Left renal pelvis (tissue), 4 donors: ENCODE measurements around the gene SEC22C. TPM values are rescaled to one million over a fixed set of nuclear protein-coding genes. Genes with fewer than 3 reads are reported as not detected.

Source experiments
- DNase-seq, 4 donors: peaks; one replicate each; pipeline ENCODE4 v3.0.0-alpha.2; 2013; ENCODE audit warnings: low read depth in 4 of 4, low spot score in 3 of 4
- polyA plus RNA-seq, 4 donors: library from polyadenylated mRNA; unstranded; fragments of 120-200 nt; gene quantifications; one replicate each; pipeline ENCODE4 v1.2.1, GENCODE V29; 2013; ENCODE audit not compliant: insufficient read length in 4 of 4

The SEC22C gene
- polyA plus RNA-seq, 4 donors = 43.9 to 47.6 (median 45.9) TPM

DNA sequence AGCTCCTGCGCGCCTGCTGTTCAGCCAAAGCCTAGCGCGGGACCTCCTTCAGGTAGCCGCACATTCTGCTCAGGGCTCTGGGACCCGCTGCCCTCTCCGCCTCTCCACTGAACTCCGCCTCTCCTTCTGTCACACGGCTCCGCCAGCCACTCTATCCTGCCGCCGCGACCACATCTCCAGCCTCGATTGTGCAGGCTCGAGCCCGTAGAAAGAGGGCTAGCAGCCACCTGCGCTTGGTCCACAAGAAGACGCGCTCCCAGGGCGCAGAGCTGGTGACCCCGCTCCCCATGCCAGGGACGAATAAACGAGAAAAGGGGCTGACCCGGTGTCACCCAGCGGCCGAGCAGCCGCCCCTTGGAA, 80.5 kb downstream of the SEC22C start:
- no peak for DNase-seq

DNA sequence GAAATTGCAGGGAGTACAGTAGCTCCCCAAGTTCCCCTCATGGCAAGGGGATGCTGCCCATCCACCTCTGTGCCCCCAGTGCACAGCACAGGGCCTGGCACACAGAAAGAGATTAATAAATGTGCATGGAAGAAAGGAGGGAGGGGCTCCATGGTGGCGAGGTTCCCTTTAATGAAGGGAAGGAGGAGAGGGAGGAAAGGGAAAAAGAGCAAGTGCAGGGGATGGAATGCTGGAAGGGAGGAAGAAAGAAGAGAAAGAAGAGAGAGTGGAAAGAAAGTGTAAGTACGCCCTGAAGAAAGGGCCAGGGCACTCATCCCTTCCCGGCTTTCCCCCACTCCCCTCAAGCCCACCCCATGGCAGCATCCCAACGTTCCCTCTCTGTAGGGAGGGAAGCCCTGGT, 80.9 kb downstream of the SEC22C start:
- no peak for DNase-seq

DNA sequence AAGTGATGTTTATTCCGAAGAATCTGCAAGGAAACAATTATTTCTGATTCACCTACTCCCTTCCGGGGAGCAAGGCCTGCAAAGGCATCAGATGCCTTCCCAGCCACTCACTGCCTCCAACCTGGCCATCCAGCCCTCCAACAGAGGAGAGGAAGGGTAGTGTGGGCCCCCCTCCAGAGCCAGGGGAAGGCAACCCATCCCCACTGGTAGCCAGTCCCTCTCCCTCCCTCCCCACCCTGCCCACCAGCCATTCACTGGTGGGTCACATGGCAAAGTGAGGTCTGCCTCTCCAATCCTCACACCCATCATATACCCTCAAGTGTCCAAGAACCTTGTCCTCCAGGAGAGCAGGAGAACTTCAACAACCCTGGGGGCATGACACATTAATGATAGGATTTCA, 81.7 kb downstream of the SEC22C start:
- DNase-seq = no peak

DNA sequence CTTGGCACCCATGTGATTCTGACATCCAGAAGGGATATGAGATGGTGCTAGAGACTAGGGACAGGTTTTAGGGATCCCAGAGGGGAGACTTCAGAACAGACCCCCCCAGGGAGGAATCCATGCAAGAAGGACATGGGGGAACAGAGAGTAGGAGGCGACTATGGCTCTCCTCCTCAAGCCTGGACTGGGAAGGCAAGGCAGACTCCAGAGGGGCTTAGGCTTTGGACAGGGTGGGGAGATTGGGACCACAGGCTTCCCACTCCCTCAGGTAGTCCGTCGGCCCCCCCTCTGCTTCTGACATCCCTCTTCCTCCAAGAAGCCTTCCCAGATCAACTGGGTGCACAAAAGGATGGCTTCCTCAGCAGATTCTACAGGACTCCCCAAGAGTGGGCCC, 82.3 kb downstream of the SEC22C start:
- no peak for DNase-seq

DNA sequence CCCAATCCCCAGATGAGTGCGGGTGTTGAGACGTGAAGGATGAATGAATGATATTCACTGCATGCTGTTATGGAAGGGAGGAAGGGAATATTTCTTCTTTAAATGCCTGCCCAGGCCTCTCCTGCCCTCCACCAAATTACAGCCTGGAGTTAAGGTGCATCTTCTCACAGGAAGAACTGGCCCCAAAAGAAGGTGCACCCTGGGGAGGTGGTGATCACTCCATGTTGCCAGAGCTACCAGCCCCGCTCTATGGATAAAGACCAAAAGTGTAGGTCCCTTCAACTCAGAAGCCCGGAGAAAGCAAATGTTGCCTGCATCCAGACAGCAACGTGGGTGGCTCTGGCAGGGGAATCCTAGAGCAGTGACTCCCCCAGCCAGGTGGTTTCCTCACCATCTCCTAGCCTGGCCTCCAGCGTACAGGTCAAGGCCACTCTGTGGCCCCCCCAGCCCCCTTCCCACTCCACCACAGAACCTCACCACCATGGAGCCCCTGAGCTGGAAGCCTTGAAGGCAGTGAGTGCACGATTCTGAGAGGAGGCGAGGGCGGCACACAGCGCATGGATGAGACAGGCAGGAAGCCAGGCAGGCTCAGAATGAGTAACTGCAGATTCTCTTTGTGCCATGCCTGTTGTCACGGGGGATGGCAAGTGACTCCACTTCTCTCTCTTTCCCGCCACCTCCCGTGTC, 82.8 kb downstream of the SEC22C start:
- DNase-seq = no peak

DNA sequence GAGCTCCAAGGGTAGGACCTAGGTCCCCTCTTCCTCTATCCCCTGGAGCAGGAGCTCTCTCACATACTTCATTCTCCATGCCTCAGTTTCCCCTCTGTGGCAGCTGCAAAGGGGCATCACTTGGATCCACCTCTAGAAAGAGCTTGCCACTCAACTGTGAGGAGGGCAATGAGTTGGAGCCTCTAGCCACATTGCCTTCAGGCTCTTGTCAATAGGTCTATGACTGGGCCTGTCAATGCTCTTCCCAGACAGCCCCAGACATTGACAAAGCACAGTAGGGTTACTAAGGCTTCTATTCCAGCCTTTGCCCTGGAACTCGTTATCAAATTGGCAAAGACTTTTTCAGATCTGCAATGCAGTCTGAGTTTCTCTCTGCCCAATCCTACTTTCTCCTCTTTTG, 83.7 kb downstream of the SEC22C start:
- DNase-seq = no peak

Other genes with a start within 250 kb of the SEC22C start
- not detected for gene LYZL4, start 171.4 kb downstream of the SEC22C start, polyA plus RNA-seq
- 1 to 10 TPM in 3 of 4 donors, under 1 TPM in 1; 0.71 to 3.2 (median 2.2) TPM for gene VIPR1, start 79.3 kb downstream of the SEC22C start, polyA plus RNA-seq
- 10 to 100 TPM; 21.3 to 26.3 (median 24.4) TPM for gene SS18L2, start 8.9 kb upstream of the SEC22C start, polyA plus RNA-seq
- 100 to 1,000 TPM in 2 of 4 donors, 10 to 100 TPM in 2; 75.7 to 167 (median 102) TPM for gene NKTR, start 18.7 kb upstream of the SEC22C start, polyA plus RNA-seq
- 10 to 100 TPM; 13.5 to 34.0 (median 15.4) TPM for gene ZBTB47, start 71.7 kb upstream of the SEC22C start, polyA plus RNA-seq
- gene KLHL40, start 103.6 kb upstream of the SEC22C start, polyA plus RNA-seq = not detected
- 1 to 10 TPM in 1 of 4 donors, under 1 TPM in 3; 0.33 to 1.5 (median 0.59) TPM for gene HHATL, start 120.8 kb upstream of the SEC22C start, polyA plus RNA-seq
- gene CCDC13, start 191.3 kb upstream of the SEC22C start, polyA plus RNA-seq = 1 to 10 TPM; 1.3 to 2.7 (median 2.3) TPM
- gene HIGD1A, start 222.5 kb upstream of the SEC22C start, polyA plus RNA-seq = 100 to 1,000 TPM; 106 to 206 (median 167) TPM
- 1 to 10 TPM; 1.2 to 3.5 (median 2.3) TPM for gene ACKR2, start 227.5 kb upstream of the SEC22C start, polyA plus RNA-seq